A549 (cell line): ENCODE results near the gene TSC22D1.

Experiments used
- BHLHE40 ChIP-seq: IDR thresholded peaks from 2 replicates; pipeline ENCODE4 v1.6.1; 2012; ENCODE audit warnings: low read depth, low read length, inconsistent platforms
- CEBPB ChIP-seq, 2 experiments: fragments of >200 bp in 1 of 2; sonication (Bioruptor Twin) in 1 of 2; formaldehyde crosslinking in 1 of 2; IDR thresholded peaks; 2 replicates each; pipeline ENCODE4 v1.6.1; 2012 to 2016
- EHMT2 ChIP-seq: fragments of 200-600 bp; sonication (generic); IDR thresholded peaks from 2 replicates; pipeline ENCODE4 v1.6.1; 2016; ENCODE audit warnings: antibody characterized with exemption, low read depth, mild to moderate bottlenecking, moderate library complexity
- GATA3 ChIP-seq: IDR thresholded peaks from 2 replicates; pipeline ENCODE4 v1.6.1; 2012; ENCODE audit warnings: borderline replicate concordance
- JUNB ChIP-seq: fragments of >200 bp; sonication (Bioruptor Twin); formaldehyde crosslinking; IDR thresholded peaks from 2 replicates; pipeline ENCODE4 v1.6.1; 2016
- MAFK ChIP-seq: fragments of 450-650 bp; IDR thresholded peaks from 2 replicates; pipeline ENCODE4 v1.6.1; 2014; ENCODE audit not compliant: partially characterized antibody
- POLR2A ChIP-seq: IDR thresholded peaks from 2 replicates; pipeline ENCODE4 v1.6.1; 2012; ENCODE audit warnings: mild to moderate bottlenecking, low read length
- RFX5 ChIP-seq: fragments of 450-650 bp; IDR thresholded peaks from 2 replicates; pipeline ENCODE4 v1.7.1; 2014; ENCODE audit warnings: antibody characterized with exemption, mild to moderate bottlenecking, moderate library complexity
- SMC3 ChIP-seq: fragments of >200 bp; sonication (Bioruptor Twin); formaldehyde crosslinking; IDR thresholded peaks from 3 replicates; pipeline ENCODE4 v1.6.1; 2018; ENCODE audit warnings: inconsistent platforms
- ZC3H11A ChIP-seq: fragments of 450-650 bp; IDR thresholded peaks from 2 replicates; pipeline ENCODE4 v1.6.1; 2014; ENCODE audit warnings: antibody characterized with exemption, mild to moderate bottlenecking
- TF ChIP-seq, protein P1 (sequence below): fragments of >200 bp; sonication (Bioruptor Twin); formaldehyde crosslinking; IDR thresholded peaks from 3 replicates; pipeline ENCODE4 v1.5.1; 2016
- TF ChIP-seq, protein P2 (sequence below): IDR thresholded peaks from 2 replicates; pipeline ENCODE4 v1.6.1; 2012; ENCODE audit warnings: low read depth, borderline replicate concordance
- TF ChIP-seq, protein P3 (sequence below): fragments of 450-650 bp; IDR thresholded peaks from 2 replicates; pipeline ENCODE4 v1.6.1; 2014; ENCODE audit warnings: antibody characterized with exemption
- TF ChIP-seq, protein P4 (sequence below): IDR thresholded peaks from 2 replicates; pipeline ENCODE4 v1.6.1; 2012

DNA sequence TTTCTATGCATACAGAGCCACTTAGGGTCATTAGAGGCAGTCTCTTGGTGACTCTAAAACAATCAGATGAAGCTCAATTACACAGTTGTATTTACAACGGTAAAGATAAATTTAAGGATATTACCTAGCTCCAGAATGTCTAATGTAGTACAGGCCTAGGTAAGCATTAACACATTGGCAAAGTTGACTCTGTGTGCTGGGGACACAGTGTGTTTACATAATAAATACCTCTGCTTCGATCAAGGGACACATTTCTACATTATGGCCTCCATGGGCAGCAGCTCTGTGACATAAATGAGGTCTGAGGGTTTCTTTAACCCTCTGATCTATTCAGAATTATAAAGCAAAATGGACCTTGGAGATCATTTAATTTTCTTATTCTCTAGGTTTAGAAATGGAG is 127.8 kb downstream of the TSC22D1 start:
- TF ChIP-seq, protein P1, sequence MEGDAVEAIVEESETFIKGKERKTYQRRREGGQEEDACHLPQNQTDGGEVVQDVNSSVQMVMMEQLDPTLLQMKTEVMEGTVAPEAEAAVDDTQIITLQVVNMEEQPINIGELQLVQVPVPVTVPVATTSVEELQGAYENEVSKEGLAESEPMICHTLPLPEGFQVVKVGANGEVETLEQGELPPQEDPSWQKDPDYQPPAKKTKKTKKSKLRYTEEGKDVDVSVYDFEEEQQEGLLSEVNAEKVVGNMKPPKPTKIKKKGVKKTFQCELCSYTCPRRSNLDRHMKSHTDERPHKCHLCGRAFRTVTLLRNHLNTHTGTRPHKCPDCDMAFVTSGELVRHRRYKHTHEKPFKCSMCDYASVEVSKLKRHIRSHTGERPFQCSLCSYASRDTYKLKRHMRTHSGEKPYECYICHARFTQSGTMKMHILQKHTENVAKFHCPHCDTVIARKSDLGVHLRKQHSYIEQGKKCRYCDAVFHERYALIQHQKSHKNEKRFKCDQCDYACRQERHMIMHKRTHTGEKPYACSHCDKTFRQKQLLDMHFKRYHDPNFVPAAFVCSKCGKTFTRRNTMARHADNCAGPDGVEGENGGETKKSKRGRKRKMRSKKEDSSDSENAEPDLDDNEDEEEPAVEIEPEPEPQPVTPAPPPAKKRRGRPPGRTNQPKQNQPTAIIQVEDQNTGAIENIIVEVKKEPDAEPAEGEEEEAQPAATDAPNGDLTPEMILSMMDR, result no peak
- TF ChIP-seq BHLHE40 (no peak), MAFK (no peak), JUNB (no peak), POLR2A (no peak), SMC3 (no peak), GATA3 (no peak), ZC3H11A (no peak), RFX5 (no peak), EHMT2 (no peak), CEBPB (IDR thresholded peaks at IDR 0.05) (no peak)
- TF ChIP-seq, protein P2, sequence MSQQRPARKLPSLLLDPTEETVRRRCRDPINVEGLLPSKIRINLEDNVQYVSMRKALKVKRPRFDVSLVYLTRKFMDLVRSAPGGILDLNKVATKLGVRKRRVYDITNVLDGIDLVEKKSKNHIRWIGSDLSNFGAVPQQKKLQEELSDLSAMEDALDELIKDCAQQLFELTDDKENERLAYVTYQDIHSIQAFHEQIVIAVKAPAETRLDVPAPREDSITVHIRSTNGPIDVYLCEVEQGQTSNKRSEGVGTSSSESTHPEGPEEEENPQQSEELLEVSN, result no peak
- TF ChIP-seq, protein P3, sequence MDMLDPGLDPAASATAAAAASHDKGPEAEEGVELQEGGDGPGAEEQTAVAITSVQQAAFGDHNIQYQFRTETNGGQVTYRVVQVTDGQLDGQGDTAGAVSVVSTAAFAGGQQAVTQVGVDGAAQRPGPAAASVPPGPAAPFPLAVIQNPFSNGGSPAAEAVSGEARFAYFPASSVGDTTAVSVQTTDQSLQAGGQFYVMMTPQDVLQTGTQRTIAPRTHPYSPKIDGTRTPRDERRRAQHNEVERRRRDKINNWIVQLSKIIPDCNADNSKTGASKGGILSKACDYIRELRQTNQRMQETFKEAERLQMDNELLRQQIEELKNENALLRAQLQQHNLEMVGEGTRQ, result no peak
- TF ChIP-seq, protein P4, sequence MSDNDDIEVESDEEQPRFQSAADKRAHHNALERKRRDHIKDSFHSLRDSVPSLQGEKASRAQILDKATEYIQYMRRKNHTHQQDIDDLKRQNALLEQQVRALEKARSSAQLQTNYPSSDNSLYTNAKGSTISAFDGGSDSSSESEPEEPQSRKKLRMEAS, result no peak
